H1 (cell line): ENCODE results near the gene SSPN. TPM values are rescaled to one million over a fixed set of nuclear protein-coding genes. Genes with fewer than 3 reads are reported as not detected.

Experiments used
- CTCF ChIA-PET: fragments of 300-600 bp; sonication (Branson Sonifier 250); formaldehyde crosslinking; loops from one replicate; lab custom pipeline; 2021; ENCODE audit not compliant: partially characterized antibody; lab: Charles Lee
- POLR2A ChIA-PET: fragments of 300-600 bp; sonication (Branson Sonifier 250); formaldehyde crosslinking; loops from one replicate; lab custom pipeline; 2021; ENCODE audit warnings: inconsistent platforms; ENCODE audit not compliant: partially characterized antibody; lab: Charles Lee
- DNase-seq, 2 experiments: peaks; one replicate each; pipeline versions ENCODE4 v3.0.0 to v3.0.0-alpha.2; 2010 to 2022; ENCODE audit warnings: low spot score in 2 of 2, low read depth in 1 of 2, mixed read lengths in 1 of 2
- FAIRE-seq: peaks from 2 replicates; lab custom pipeline; 2011; peaks lifted over from hg19 to GRCh38; lab: Jason Lieb, UNC
- H2AFZ ChIP-seq: 2 replicates; pipeline ENCODE4 v1.8.1; 2012; ENCODE audit warnings: low read length, inconsistent platforms
- H2AK5ac ChIP-seq: 2 replicates; pipeline ENCODE4 v1.6.1; 2013; ENCODE audit warnings: low read depth, low read length
- H2BK120ac ChIP-seq: replicated peaks from 2 replicates; pipeline ENCODE3; 2013; ENCODE audit warnings: low read depth, low read length, inconsistent platforms
- H2BK12ac ChIP-seq: 2 replicates; pipeline ENCODE4 v1.6.1; 2013; ENCODE audit warnings: low read depth, low read length
- H2BK15ac ChIP-seq: 2 replicates; pipeline ENCODE4 v1.6.1; 2013; ENCODE audit warnings: low read length
- H2BK20ac ChIP-seq: 2 replicates; pipeline ENCODE4 v1.6.1; 2013; ENCODE audit warnings: low read length
- H2BK5ac ChIP-seq: 2 replicates; pipeline ENCODE4 v1.6.1; 2013; ENCODE audit warnings: low read depth, low read length
- H3K14ac ChIP-seq: 2 replicates; pipeline ENCODE4 v1.6.1; 2013; ENCODE audit warnings: inconsistent platforms; ENCODE audit not compliant: insufficient read length
- H3K18ac ChIP-seq: 2 replicates; pipeline ENCODE4 v1.6.1; 2013; ENCODE audit warnings: low read length; ENCODE audit errors: extremely low read depth
- H3K23ac ChIP-seq: 2 replicates; pipeline ENCODE4 v1.6.1; 2013; ENCODE audit warnings: inconsistent platforms; ENCODE audit not compliant: insufficient read length
- H3K23me2 ChIP-seq: 2 replicates; pipeline ENCODE4 v1.6.1; 2013; ENCODE audit warnings: low read depth, low read length
- H3K27ac ChIP-seq: 2 replicates; pipeline ENCODE4 v1.6.1; 2011; ENCODE audit warnings: low read depth, low read length, inconsistent platforms
- H3K27me3 ChIP-seq, 4 experiments: replicated peaks in 1 of 4; 1 replicate in 1 of 4; 2 replicates in 3 of 4; pipeline versions ENCODE4 v1.6.1 to v1.8.1; 2011 to 2013; ENCODE audit warnings: low read length in 3 of 4, mild to moderate bottlenecking in 3 of 4, inconsistent platforms in 2 of 4, mixed read lengths in 2 of 4, moderate library complexity in 1 of 4; ENCODE audit not compliant: control insufficient read depth in 3 of 4, insufficient read depth in 3 of 4; ENCODE audit errors: extremely low read depth in 1 of 4
- H3K36me3 ChIP-seq, 4 experiments: 2 replicates each; pipeline versions ENCODE4 v1.6.1 to v1.8.1; 2011 to 2013; ENCODE audit warnings: mild to moderate bottlenecking in 4 of 4, low read length in 3 of 4, moderate library complexity in 2 of 4, control low read depth in 1 of 4, inconsistent platforms in 1 of 4; ENCODE audit not compliant: insufficient read depth in 4 of 4, control insufficient read depth in 2 of 4
- H3K4ac ChIP-seq: replicated peaks from 2 replicates; pipeline ENCODE3; 2013; ENCODE audit warnings: low read length, low read depth, mixed read lengths, inconsistent platforms; ENCODE audit not compliant: insufficient read length
- H3K4me1 ChIP-seq, 4 experiments: replicated peaks in 1 of 4; 1 replicate in 1 of 4; 2 replicates in 3 of 4; pipeline versions ENCODE4 v1.6.1 to v1.8.1; 2011 to 2013; ENCODE audit warnings: low read length in 3 of 4, inconsistent platforms in 2 of 4, mixed read lengths in 1 of 4; ENCODE audit not compliant: insufficient read depth in 4 of 4, control insufficient read depth in 3 of 4
- H3K4me2 ChIP-seq, 2 experiments: 2 replicates each; pipeline versions ENCODE4 v1.6.1 to v1.8.1; 2011 to 2013; ENCODE audit warnings: low read depth in 2 of 2, low read length in 2 of 2, control low read depth in 1 of 2, inconsistent platforms in 1 of 2, mild to moderate bottlenecking in 1 of 2; ENCODE audit not compliant: insufficient read depth in 1 of 2
- H3K4me3 ChIP-seq, 4 experiments: fragments of 200-600, 300-600 bp in 1 of 4; sonication (generic), shearing (Covaris generic), sonication (Bioruptor Twin) in 1 of 4; 2 replicates each; pipeline versions ENCODE4 v1.5.1 to v1.8.1; 2011 to 2016; ENCODE audit warnings: low read length in 4 of 4, low read depth in 3 of 4, control low read depth in 2 of 4, inconsistent platforms in 2 of 4, mild to moderate bottlenecking in 2 of 4, mixed read lengths in 1 of 4, moderate library complexity in 1 of 4; ENCODE audit not compliant: insufficient read depth in 2 of 4; ENCODE audit errors: extremely low read depth in 1 of 4
- H3K56ac ChIP-seq: replicated peaks from 2 replicates; pipeline ENCODE3; 2013; ENCODE audit warnings: low read depth, mild to moderate bottlenecking, mixed read lengths, low read length, inconsistent platforms; ENCODE audit not compliant: insufficient read length
- H3K79me1 ChIP-seq: 2 replicates; pipeline ENCODE4 v1.6.1; 2013; ENCODE audit warnings: low read depth, low read length, control low read depth
- H3K79me2 ChIP-seq, 2 experiments: 2 replicates each; pipeline versions ENCODE4 v1.6.1 to v1.8.1; 2012 to 2013; ENCODE audit warnings: low read length in 2 of 2, mild to moderate bottlenecking in 2 of 2, inconsistent platforms in 1 of 2; ENCODE audit not compliant: insufficient read depth in 2 of 2, control insufficient read depth in 1 of 2
- H3K9ac ChIP-seq, 4 experiments: replicated peaks in 1 of 4; 1 replicate in 1 of 4; 2 replicates in 3 of 4; pipeline versions ENCODE4 v1.6.1 to v1.8.1; 2011 to 2013; ENCODE audit warnings: low read depth in 3 of 4, low read length in 3 of 4, control low read depth in 2 of 4, mild to moderate bottlenecking in 2 of 4, moderate library complexity in 2 of 4, inconsistent platforms in 1 of 4; ENCODE audit errors: extremely low read depth in 1 of 4
- H3K9me3 ChIP-seq, 2 experiments: 2 replicates each; pipeline versions ENCODE4 v1.6.1 to v1.8.1; 2012 to 2013; ENCODE audit warnings: mild to moderate bottlenecking in 2 of 2, moderate library complexity in 2 of 2, control low read depth in 1 of 2, inconsistent platforms in 1 of 2, low read depth in 1 of 2, low read length in 1 of 2, mixed read lengths in 1 of 2; ENCODE audit not compliant: insufficient read depth in 2 of 2
- H4K20me1 ChIP-seq, 2 experiments: replicated peaks in 1 of 2; 2 replicates each; pipeline versions ENCODE3 to v1.8.1; 2011 to 2013; ENCODE audit warnings: inconsistent platforms in 2 of 2, low read length in 2 of 2, mild to moderate bottlenecking in 1 of 2; ENCODE audit not compliant: insufficient read depth in 2 of 2, control insufficient read depth in 1 of 2
- H4K5ac ChIP-seq: 2 replicates; pipeline ENCODE4 v1.6.1; 2013; ENCODE audit warnings: low read length, low read depth, mixed read lengths, inconsistent platforms; ENCODE audit not compliant: insufficient read length
- H4K8ac ChIP-seq: 2 replicates; pipeline ENCODE4 v1.8.0; 2013; ENCODE audit warnings: mild to moderate bottlenecking, moderate library complexity, low read length, inconsistent platforms; ENCODE audit not compliant: insufficient read depth; ENCODE audit errors: extremely low read depth
- H4K91ac ChIP-seq: replicated peaks from 2 replicates; pipeline ENCODE3; 2013; ENCODE audit warnings: low read length, mixed read lengths, inconsistent platforms; ENCODE audit not compliant: insufficient read length
- BACH1 ChIP-seq: IDR thresholded peaks from 2 replicates; pipeline ENCODE4 v1.6.1; 2012; ENCODE audit warnings: low read length, improper control_type of control experiment
- BRCA1 ChIP-seq: IDR thresholded peaks from 2 replicates; pipeline ENCODE4 v1.6.1; 2012; ENCODE audit warnings: low read depth, low read length, improper control_type of control experiment
- CBX8 ChIP-seq: fragments of 300-800, 300-1000 bp; sonication (generic); IDR thresholded peaks from 2 replicates; pipeline ENCODE4 v1.7.1; 2016; ENCODE audit warnings: low read depth, low read length, borderline replicate concordance
- CHD1 ChIP-seq: IDR thresholded peaks from 2 replicates; pipeline ENCODE4 v1.6.1; 2012; ENCODE audit warnings: low read depth, low read length, improper control_type of control experiment
- CTBP2 ChIP-seq: IDR thresholded peaks from 2 replicates; pipeline ENCODE4 v1.7.0; 2011; ENCODE audit warnings: borderline replicate concordance, mild to moderate bottlenecking, moderate library complexity, mixed read lengths, low read length; ENCODE audit not compliant: insufficient read depth, insufficient read length
- KDM4A ChIP-seq: IDR thresholded peaks from one replicate; pipeline ENCODE4 v1.7.1; 2012; ENCODE audit warnings: low read depth, mild to moderate bottlenecking, moderate library complexity, low read length, inconsistent platforms; ENCODE audit not compliant: severe bottlenecking
- KDM5A ChIP-seq: fragments of 200-600 bp; IDR thresholded peaks from 2 replicates; pipeline ENCODE4 v1.7.1; 2012; ENCODE audit warnings: mild to moderate bottlenecking, low read length, inconsistent platforms, mixed read lengths
- POLR2A ChIP-seq, 2 experiments: IDR thresholded peaks; 1 replicate in 1 of 2; 2 replicates in 1 of 2; pipeline ENCODE4 v1.6.1; 2011; ENCODE audit warnings: low read depth in 2 of 2, low read length in 2 of 2, mild to moderate bottlenecking in 2 of 2; ENCODE audit errors: control extremely low read depth in 1 of 2
- POU5F1 ChIP-seq: IDR thresholded peaks from 2 replicates; pipeline ENCODE4 v1.6.1; 2011; ENCODE audit warnings: low read depth, mild to moderate bottlenecking, low read length, moderate library complexity
- SIN3A ChIP-seq, 2 experiments: IDR thresholded peaks in 1 of 2; conservative IDR thresholded peaks in 1 of 2; 2 replicates each; pipeline ENCODE4 v1.6.1; 2011 to 2012; ENCODE audit warnings: low read length in 2 of 2, improper control_type of control experiment in 1 of 2, low read depth in 1 of 2, mild to moderate bottlenecking in 1 of 2
- SP1 ChIP-seq: IDR thresholded peaks from 2 replicates; pipeline ENCODE4 v1.6.1; 2011; ENCODE audit warnings: low read depth, low read length
- SP2 ChIP-seq: IDR thresholded peaks from 2 replicates; pipeline ENCODE4 v1.6.1; 2012; ENCODE audit warnings: mild to moderate bottlenecking, low read length, inconsistent platforms
- TCF12 ChIP-seq: IDR thresholded peaks from 2 replicates; pipeline ENCODE4 v1.6.1; 2011; ENCODE audit warnings: low read depth, mild to moderate bottlenecking, low read length
- TEAD4 ChIP-seq: IDR thresholded peaks from 2 replicates; pipeline ENCODE4 v1.6.1; 2012; ENCODE audit warnings: low read depth, low read length, inconsistent platforms, mixed read lengths
- WGBS, 2 experiments: shearing (Covaris generic) in 1 of 2; methylation state at CpG; one replicate each; pipeline versions ENCODE4 v1.1.6 to v1.1.7; 2013 to 2015; ENCODE audit warnings: low lambda C conversion rate in 2 of 2, mixed read lengths in 2 of 2, inconsistent platforms in 1 of 2, low coverage in 1 of 2, missing lambda C conversion rate in 1 of 2; ENCODE audit not compliant: insufficient replicate concordance in 2 of 2, insufficient coverage in 1 of 2, insufficient read length in 1 of 2; ENCODE audit errors: extremely low coverage in 1 of 2, missing lambda C conversion rate in 1 of 2; 5-methylcytosine and 5-hydroxymethylcytosine counted together
- polyA plus RNA-seq, 7 experiments: library from polyadenylated mRNA; depleted of rRNA in 3 of 7; stranded (reverse) in 5 of 7; unstranded in 2 of 7; fragments of >200 nt in 5 of 7; fragments of 200-250 nt in 2 of 7; gene quantifications; 1 replicate in 5 of 7; 2 replicates in 1 of 7; 4 replicates in 1 of 7; pipeline versions ENCODE4 v1.2.1 to v1.2.3, GENCODE V29; 2011 to 2013; ENCODE audit warnings: missing spikeins in 2 of 7, mixed read lengths in 2 of 7
- total RNA-seq: library from RNA; stranded (reverse); fragmentation: NEBNext Ultra II Directional; extraction: Animal tissue kit (Norgen Biotek cat#: 25700); gene quantifications from 2 replicates; pipeline ENCODE4 v1.2.1, GENCODE V29; 2021
- TF ChIP-seq, protein P1 (sequence below): IDR thresholded peaks from 2 replicates; pipeline ENCODE4 v1.6.1; 2011; ENCODE audit warnings: low read depth, mild to moderate bottlenecking, low read length; ENCODE audit not compliant: insufficient read depth

SSPN gene
- total and polyA plus RNA-seq, 2 of the 8 experiments (the other 6 are each of a cell fraction or from before 2014, with no cell fraction given): 0.86 to 1.8 TPM

DNA sequence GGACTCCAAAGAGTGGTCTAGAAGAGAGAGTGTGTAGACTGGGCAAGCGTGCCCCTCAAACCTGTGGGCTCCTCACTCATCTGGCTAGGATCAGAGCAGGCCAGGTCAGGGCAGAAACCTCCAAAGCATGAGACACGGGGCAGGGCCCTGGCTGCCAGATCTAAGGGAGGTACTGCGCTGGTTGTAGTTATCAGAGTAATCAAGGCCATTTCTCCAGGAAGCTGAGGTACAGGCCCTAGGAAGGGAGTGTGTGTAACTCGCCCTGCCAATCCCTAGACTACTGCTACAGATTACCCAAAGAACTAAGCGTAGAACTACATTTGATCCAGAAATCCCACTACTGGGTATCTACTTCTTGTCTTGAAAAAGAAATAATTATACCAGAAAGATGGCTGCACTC is 84.5 kb downstream of the SSPN start:
- Histone ChIP-seq H3K14ac (no peak overlapping the region), H4K8ac (no peak overlapping the region), H3K79me1 (no peaks in the 10 kb centered on the region), H4K20me1 (no peaks in the 10 kb centered on the region), H3K18ac (no peak overlapping the region), H3K23me2 (no peaks in the 10 kb centered on the region), H4K5ac (no peak overlapping the region), H3K27ac (no peak overlapping the region), H2AK5ac (no peak overlapping the region), H3K9ac (no peak overlapping the region), H2BK20ac (no peak overlapping the region), H3K23ac (no peak overlapping the region), H2BK5ac (no peak overlapping the region), H3K4ac (no peak overlapping the region), H3K27me3 (no peaks in the 10 kb centered on the region), H3K4me3 (no peak overlapping the region), H3K79me2 (no peaks in the 10 kb centered on the region), H2BK12ac (no peak overlapping the region), H2BK15ac (no peak overlapping the region), H3K36me3 (no peaks in the 10 kb centered on the region), H3K9me3 (no peaks in the 10 kb centered on the region), H3K4me2 (no peak overlapping the region), H3K4me1 (no peaks in the 10 kb centered on the region; a peak in 1 of 7 replicates), H4K91ac (no peak overlapping the region), H2AFZ (no peak overlapping the region), H3K56ac (no peak overlapping the region), H2BK120ac (no peak overlapping the region)
- POLR2A ChIA-PET: no interaction called here
- FAIRE-seq (no peak), DNase-seq (no peak)
- WGBS, 2 experiments: 96% methylated on average over 5 of the region's 5 CpGs; no CpG with 5 or more reads in 1 of the 2 experiments
- CTCF ChIA-PET: interaction anchor here (0.9 kb wide), 1 partner anchor 33 kb away, joined by 3 read pairs; no protein-coding TSS in a partner anchor
- TF ChIP-seq CBX8 (no peak), BRCA1 (no peak), CTBP2 (no peak), CHD1 (no peak), SIN3A (conservative IDR thresholded peaks at IDR 0.05 in 1 of 2, IDR thresholded peaks at IDR 0.05 in 1 of 2; ENCODE audit: low read depth in 1 of 2, low read length in 2 of 2) (no peak), POU5F1 (no peak), TCF12 (no peak), KDM4A (no peak), POLR2A (IDR thresholded peaks at IDR 0.05; ENCODE audit: control extremely low read depth in 1 of 2, low read depth in 2 of 2, low read length in 2 of 2) (no peak), KDM5A (no peak), TEAD4 (no peak), SP1 (no peak), BACH1 (no peak), SP2 (no peak)
- TF ChIP-seq, protein P1, sequence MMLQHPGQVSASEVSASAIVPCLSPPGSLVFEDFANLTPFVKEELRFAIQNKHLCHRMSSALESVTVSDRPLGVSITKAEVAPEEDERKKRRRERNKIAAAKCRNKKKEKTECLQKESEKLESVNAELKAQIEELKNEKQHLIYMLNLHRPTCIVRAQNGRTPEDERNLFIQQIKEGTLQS: no peak
